ENCODE results near the gene RBBP8NL.
"Not testable (repeated sequence)": the region's sequence is repeated elsewhere in the genome, so short reads cannot be mapped to it uniquely, and the experiment has no call there.

Gene RBBP8NL

GRCh38 chr20:62439218-62439617 is 11.9 kb upstream of the RBBP8NL start:
- DNase-seq: no peak

GRCh38 chr20:62437927-62438326 is 10.6 kb upstream of the RBBP8NL start:
- no peak for DNase-seq

DNA sequence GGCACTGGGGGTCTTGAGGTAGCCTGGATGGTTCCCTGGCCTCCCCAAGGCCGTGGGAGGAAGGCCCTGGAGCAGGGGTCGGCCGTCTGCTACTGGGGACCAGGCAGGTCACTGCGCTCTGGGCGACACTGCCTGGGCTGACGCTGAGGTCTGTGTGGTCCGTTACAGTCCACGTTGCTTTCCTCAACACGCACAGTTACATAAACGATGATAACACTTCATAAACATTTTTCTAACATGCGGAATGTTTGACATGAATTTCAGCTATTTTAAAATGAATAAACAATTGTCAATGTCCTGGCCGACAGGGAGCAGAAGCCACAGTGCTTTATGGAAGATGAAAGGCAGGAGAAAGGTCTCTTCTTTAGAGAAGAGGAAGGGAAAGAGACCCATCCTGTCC is 10.2 kb upstream of the RBBP8NL start:
- DNase-seq: no peak

DNA sequence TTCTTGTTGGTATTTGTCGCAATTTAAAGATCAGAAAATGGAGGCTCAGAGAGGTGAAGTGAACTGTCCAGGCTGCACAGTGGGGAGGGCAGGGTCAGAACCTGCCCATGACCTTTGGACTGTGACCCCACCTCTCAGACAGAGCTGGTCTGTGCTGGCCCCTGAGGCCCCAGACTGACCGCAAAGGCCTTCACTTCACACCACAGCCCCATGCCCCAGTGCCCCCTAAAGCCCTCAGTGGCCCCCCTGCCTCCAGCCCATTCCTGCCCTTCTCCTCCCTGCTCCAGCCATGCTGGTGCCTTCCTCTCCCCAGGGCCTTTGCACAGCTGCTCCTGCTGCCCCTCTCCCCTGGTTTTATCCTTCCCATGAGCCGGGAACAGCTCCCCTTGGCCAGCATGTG is 9.4 kb upstream of the RBBP8NL start:
- DNase-seq: no peak

DNA sequence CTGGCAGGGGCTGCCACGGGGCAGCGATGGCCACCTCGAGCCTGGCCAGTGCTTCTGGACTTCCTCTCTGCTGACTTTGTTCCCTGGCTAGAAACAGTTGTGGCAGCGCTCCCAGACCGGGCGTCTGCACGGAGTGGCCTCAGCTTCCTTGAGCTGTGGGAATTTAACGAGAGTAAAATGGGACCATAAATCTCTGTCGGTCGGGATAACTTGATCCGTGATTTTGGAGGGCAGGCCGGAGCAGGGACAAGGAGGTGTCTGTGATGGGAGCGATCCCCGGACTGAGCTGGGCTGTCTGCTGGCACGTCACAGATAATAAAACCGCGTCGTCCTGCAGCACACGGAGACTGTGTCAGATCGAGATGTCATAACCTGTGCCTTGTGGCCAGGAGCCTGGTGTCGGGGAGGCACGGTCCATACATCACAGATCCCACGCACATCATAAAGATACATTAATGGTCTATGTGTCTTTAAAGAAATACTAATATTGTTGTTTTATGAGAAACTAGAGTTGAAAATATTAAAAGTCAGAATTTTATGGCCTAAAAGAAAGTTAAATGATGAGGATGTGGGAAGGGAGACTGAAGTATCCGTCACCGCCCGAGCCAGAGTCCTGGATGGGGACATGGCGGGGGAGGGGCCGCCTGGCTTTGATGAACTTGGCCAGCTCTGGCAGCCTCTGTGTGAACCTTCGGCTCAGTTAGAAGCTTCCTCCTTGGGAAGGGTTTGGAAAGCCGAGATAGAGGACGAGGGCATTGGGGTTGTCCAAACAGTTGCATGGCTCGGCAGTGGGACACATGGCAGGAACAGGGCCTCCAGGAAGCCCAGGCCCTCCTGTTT is 6.5 kb upstream of the RBBP8NL start:
- DNase-seq: no peak

- DNase-seq: no peak
These were observed 3.6 kb upstream of the RBBP8NL start for GRCh38 chr20:62430866-62431447.

DNA sequence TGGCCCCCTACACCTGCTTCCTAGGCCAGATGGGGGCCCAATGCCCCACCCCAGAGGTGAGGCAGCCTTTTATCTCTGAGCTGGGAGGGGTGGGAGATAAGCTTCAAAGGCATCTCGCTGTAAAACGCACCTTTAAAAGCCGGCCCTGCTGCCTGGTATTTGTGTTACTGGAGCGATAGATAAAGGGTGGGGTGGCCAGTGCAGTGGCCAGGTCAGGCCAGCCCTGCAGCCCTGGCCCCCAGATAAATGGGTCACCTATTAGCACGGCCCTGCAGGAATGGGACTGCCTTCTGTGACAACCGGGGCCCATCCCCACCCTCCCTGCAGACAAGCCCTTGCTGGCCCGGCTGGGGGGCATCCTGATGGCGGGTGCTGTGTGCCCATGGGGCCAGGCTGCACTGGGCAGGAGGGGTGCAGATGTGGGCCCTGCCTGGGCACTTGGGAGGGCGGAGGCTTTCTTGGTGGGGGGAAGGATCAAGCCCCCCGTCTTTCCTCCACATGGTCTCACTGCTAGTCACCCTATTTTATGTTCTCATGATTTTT is 3.0 kb upstream of the RBBP8NL start:
- DNase-seq: no peak

DNA sequence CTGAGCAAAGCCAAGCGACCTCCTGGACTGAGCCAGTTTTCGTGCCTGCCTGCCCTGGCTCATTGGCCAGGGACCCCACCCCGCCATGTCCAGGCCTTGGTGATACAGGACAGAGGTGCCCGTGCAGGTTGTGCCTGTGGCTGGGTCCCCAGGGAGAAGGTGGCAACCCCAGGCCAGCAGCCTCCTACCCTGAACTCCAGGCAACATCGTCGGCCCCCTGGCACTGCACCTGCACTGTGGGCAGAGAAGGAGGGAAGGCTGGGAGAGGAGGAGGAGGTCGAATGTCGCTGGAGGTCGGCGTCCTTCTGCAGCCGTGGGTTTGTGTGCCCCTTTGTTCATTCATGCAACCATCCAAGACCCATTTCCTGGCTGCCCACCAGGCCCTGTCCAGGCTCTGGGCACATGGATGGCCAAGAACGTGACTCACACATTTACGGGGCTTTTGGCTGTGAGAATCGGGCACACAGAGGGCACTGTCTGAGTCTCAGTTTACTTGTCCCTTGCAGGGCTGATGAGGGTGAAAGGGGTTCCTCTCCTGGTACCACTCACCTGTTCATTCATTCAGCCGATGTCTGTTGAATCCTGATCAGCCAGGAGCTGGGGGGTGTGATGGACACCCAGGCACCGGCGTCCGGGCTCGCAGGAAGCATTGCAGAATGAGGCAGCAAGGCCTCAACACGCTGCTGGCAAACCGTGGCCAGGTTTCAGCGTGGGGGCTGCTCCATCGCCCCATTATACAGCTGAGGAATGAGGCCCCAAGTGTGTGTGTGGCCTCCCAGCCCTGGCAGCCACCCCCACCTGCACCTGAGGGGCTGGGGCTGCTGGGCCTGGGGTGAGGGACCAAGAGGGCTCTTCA is 2.3 kb upstream of the RBBP8NL start:
- DNase-seq: no peak

DNA sequence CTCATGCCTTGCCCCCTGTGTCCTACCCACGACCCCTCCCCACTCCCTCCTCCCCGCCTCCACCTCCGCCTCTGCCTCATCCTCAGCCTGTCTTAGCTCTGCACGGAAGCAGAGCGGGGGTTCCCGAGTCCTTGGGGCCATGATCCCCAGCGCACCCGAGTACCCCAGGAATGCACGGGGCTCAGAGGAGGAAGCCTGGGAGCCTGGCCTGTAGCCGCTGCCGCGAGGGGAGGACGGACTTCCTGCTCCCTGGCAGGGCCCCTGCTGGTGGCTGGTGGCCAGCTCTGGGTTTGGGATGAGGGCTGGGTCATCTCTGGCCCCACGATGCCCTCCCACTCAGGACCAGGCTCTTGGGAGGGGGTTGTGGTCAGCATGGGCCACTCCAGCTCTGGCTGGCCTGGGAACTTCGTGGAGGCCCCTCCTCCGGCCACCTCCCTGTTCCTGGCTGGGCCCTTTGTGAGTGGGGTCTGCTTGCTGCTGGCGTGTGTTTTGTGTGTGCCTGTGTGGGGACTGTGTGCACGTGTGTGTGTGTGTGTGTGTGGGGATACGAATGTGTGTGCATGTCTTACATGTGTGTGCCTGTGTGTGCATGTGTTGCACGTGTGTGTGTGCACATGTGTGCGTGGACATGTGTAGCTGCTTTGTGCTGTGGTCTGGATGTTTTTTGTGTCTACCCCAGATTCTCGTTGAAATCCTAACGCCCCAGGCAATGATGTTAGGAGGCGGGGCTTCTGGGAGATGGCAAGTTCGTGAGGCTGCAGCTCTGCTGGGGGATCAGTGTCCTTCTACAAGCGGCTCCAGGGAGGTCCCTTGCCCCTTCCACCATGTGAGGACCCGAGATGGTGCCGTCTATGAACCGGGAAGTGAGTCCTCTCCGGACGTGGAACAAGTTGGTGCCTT is 1.3 kb upstream of the RBBP8NL start:
- DNase-seq: no peak

DNA sequence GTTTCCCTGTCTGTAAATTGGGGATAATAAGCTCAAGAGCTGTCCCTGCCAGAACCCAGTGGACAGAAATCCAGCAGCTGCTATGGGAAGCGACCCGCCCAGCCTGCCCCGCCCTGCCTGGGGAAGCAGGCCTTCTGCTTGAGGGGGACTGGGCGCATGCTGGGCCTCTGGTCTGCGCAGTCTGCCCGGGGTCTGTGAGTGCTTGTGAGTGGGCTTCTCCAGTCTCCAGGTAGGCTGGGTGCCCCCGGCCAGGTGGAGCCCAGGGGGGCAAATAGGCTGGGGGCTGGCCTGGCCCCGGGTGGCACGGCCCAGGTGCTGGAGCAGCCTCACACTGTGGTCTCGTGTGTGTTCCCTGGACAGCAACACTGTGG is 648 bp upstream of the RBBP8NL start:
- no peak for DNase-seq

DNA sequence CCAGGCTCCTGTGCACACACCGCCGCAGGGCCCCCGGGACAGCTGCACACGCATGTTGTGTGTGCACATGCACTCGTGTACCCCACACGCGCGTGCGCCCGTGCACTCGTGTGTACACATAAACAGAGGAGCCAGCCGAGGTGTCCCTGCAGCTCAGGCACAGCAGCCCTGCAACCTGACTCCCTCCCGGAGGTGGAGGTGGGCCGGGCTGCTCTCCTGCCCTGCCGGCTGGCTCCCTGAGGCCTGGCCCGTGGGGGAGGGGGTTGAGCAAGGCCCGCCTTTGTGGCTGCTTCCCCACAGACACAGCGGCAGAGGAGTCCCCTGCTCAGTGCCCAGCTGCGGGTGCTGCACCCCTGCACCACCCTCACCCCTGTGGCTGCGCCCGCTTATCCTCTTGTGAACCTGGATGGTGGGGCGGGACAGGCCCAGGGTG is 624 bp downstream of the RBBP8NL start:
- DNase-seq: no peak

- DNase-seq: not testable (repeated sequence)
These were observed 1.3 kb downstream of the RBBP8NL start for GRCh38 chr20:62426059-62426348.

- DNase-seq: no peak
These were observed 1.9 kb downstream of the RBBP8NL start for GRCh38 chr20:62425281-62426058.

DNA sequence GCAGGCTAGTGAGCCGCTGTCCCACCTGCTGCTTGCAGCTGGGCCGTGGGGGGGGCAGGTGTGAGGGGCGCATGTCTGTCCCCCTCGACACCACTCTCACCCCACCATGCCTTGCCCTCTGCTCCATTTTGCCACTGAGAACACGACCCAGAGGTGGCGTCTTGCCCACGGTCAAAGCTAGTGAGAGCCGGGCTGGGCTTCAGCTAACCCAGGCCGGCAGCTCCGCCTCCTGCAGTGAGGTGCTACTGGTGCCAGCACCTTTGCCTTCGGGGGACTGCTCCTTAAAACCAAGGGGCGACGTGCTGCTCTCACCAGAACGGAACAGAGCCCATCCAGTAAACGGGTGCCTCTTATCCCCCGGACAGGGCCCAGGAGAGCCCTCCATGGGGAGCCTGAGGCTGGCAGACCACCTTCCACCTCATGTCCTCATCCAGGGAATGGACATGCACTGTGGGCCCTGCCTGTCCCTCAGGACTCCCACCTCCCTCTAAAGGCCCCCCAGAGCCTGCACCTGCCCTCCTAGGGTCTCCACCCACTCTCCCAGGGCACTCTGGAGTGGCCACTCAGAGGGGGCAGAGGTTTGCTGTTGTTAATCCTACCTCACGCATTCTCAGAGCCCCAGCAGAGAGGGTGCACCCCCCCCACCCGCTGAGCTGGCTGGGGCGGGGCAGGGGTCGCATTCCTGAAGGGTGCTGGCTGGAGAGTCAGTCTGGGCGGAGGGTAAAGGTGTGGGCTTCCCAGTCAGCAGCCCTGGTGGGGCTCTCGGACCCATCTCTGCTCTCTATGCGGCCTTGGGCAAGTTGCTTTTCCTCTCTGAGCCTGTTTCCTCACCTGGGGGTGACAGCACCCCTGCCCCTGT is 2.9 kb downstream of the RBBP8NL start:
- no peak for DNase-seq

GRCh38 chr20:62423326-62423706 is 4.0 kb downstream of the RBBP8NL start:
- DNase-seq: no peak

DNA sequence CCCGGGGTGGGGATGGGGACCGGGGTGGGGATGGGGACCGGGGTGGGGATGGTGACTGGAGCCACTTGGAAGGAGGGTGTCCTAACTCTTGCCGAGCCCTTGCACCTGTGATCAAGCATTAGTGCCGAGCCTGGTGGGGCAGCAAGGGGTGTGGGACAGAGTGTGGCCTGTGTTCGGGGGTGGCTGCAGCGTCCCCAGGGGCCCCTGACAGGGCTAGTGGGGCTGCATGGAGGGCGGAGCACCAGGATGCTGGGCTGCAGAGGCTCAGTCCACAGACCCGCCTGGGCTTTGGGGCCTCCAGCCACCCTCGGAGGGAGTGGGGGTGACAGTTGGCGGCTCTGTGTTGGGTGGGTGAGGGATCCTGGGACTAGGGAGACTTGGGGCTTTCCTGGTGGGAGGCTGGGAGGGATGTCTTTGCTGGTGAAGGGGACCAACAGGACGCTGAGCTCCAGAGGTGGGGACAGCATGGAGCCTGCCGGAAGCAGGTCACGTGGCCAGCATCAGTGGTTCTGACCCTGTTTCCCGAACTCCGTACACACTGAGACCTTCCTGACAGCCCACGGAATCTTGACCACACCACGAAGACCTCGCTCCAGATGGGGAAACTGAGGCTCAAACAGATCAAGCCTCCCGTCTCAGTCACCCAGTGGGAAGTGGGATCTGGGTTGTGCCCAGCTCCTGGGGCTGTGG is 4.6 kb downstream of the RBBP8NL start:
- no peak for DNase-seq

DNA sequence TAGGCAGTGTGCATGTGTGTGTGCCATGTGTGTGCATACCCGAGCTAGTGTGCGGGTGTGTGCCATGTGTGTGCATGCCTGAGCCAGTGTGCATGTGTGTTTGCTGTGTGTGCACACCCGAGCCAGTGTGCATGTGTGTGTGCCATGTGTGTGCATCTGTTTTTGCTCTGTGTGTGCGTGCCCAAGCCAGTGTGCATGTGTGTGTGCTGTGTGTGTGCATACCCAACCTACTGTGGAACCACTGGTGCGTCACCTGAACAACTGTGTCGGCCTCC is 5.7 kb downstream of the RBBP8NL start:
- DNase-seq: no peak

DNA sequence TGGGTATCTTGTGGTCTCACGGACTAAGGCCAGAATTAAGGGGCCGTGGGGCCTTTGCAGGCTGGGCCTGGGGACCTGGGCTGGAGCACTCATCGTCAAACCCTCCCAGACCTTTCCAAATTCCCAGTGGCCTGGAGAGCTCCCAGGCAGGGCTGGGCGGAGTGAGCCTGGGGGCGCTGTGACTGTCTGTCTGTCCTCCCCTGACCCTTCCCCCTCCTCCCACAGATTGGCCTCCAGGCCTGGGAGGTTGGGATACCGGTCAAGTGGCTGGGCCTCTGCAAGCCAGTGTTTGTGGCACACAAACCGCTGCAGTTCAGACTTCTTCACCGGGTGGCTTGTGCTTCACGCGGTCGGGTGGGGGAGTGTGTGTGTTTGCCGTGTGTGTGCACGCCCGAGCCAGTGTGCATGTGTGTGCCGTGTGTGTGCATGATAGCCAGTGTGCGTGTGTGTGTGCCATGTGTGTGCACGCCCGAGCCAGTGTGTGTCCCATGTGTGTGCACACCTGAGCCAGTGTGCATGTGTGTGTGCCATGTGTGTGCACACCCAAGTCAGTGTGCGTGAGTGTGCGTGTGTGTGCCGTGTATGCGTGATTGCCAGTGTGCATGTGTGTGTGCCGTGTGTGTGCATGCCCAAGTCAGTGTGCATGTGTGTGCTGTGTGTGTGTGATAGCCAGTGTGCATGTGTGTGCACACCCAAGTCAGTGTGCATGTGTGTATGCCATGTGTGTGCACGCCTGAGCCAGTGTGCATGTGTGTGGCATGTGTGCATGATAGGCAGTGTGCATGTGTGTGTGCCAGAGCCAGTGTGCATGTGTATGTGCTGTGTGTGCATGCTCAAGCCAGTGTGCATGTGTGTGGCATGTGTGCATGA is 6.3 kb downstream of the RBBP8NL start:
- no peak for DNase-seq

DNA sequence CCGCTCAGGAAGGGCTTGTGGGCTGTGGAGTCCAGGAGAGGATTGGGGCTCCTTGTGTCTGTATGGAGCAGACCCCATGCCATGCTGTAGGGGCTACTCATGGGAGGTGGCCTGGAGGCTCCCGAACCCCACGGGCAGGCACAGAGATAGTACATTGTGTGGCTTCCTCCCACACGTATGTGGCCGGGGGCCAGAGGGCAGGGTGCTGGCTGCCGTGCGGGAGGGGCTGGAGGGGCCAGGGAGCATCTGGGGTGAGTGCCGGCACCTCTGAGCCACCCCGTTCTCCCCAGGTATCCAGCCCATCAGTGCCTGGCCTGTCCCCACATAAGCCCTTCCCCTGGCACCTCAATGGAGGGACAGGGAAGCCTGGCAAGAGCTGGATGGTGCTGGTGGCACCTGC is 7.6 kb downstream of the RBBP8NL start:
- DNase-seq: no peak
